SK-N-SH (cell line): Measurements from ENCODE around the gene EHD1. TPM values are rescaled to one million over a fixed set of nuclear protein-coding genes. Genes with fewer than 3 reads are reported as not detected.

ENCODE experiments used
- CTCF ChIA-PET: fragments of 300-600, 350-600 bp; formaldehyde crosslinking; extraction: SDS; loops from one replicate; lab custom pipeline; 2021; lab: Yijun Ruan, JAX
- POLR2A ChIA-PET: fragments of 350-600 bp; sonication (Branson Sonifier 250); formaldehyde crosslinking; extraction: SDS; loops from one replicate; lab custom pipeline; 2020; ENCODE audit warnings: antibody characterized with exemption, inconsistent platforms; lab: Yijun Ruan, JAX
- DNase-seq: peaks from one replicate; pipeline ENCODE4 v3.0.0; 2012
- H2AFZ ChIP-seq: fragments of 200-600 bp; sonication (generic); 2 replicates; pipeline ENCODE4 v1.8.1; 2016; ENCODE audit warnings: antibody characterized with exemption, mild to moderate bottlenecking, low read depth
- H3F3A ChIP-seq: fragments of 200-600 bp; sonication (generic); replicated peaks from 2 replicates; pipeline ENCODE3; 2016; ENCODE audit warnings: antibody characterized with exemption, mild to moderate bottlenecking; ENCODE audit not compliant: insufficient read depth
- H3K27ac ChIP-seq, 2 experiments: fragments of 200-500 bp in 1 of 2; fragments of 200-600 bp in 1 of 2; sonication (Bioruptor generic) in 1 of 2; sonication (generic), shearing (Covaris generic) in 1 of 2; 2 replicates each; pipeline versions ENCODE4 v1.5.1 to v1.6.1; 2014 to 2016; ENCODE audit warnings: low read depth in 2 of 2, inconsistent platforms in 1 of 2, low read length in 1 of 2, mild to moderate bottlenecking in 1 of 2, mixed read lengths in 1 of 2
- H3K27me3 ChIP-seq: fragments of 200-600 bp; sonication (generic), shearing (Covaris generic); 2 replicates; pipeline ENCODE4 v1.6.1; 2016; ENCODE audit warnings: mixed run types; ENCODE audit not compliant: insufficient read depth
- H3K36me3 ChIP-seq, 2 experiments: fragments of 200-500 bp in 1 of 2; fragments of 200-600 bp in 1 of 2; sonication (Bioruptor generic) in 1 of 2; sonication (generic) in 1 of 2; replicated peaks in 1 of 2; 2 replicates each; pipeline versions ENCODE3 to v1.5.1; 2014 to 2016; ENCODE audit warnings: low read length in 1 of 2, mild to moderate bottlenecking in 1 of 2; ENCODE audit not compliant: insufficient read depth in 2 of 2, control insufficient read depth in 1 of 2
- H3K4me1 ChIP-seq, 2 experiments: fragments of 200-500 bp in 1 of 2; fragments of 200-600 bp in 1 of 2; sonication (Bioruptor generic) in 1 of 2; sonication (generic), shearing (Covaris generic) in 1 of 2; 2 replicates each; pipeline versions ENCODE4 v1.5.1 to v1.6.1; 2014 to 2016; ENCODE audit warnings: low read depth in 1 of 2, low read length in 1 of 2, mixed run types in 1 of 2; ENCODE audit not compliant: insufficient read depth in 2 of 2, control insufficient read depth in 1 of 2
- H3K4me2 ChIP-seq: fragments of 200-600 bp; sonication (generic), shearing (Covaris generic); 2 replicates; pipeline ENCODE4 v1.6.1; 2017; ENCODE audit warnings: mixed run types
- H3K4me3 ChIP-seq, 2 experiments: fragments of 200-500 bp in 1 of 2; fragments of 200-600 bp in 1 of 2; sonication (Bioruptor generic) in 1 of 2; sonication (generic), shearing (Covaris generic) in 1 of 2; 2 replicates each; pipeline versions ENCODE4 v1.5.1 to v1.8.1; 2014 to 2016; ENCODE audit warnings: low read depth in 2 of 2, inconsistent platforms in 1 of 2, low read length in 1 of 2, mild to moderate bottlenecking in 1 of 2, mixed read lengths in 1 of 2, moderate library complexity in 1 of 2
- H3K79me2 ChIP-seq: fragments of 200-600 bp; sonication (generic); 2 replicates; pipeline ENCODE4 v1.8.1; 2017; ENCODE audit warnings: mild to moderate bottlenecking; ENCODE audit not compliant: insufficient read depth
- H3K9ac ChIP-seq: fragments of 200-600 bp; sonication (generic); 2 replicates; pipeline ENCODE4 v1.6.1; 2017; ENCODE audit warnings: mixed run types
- H3K9me2 ChIP-seq: fragments of 200-600 bp; sonication (generic); 2 replicates; pipeline ENCODE4 v1.6.1; 2017; ENCODE audit warnings: mixed run types
- H3K9me3 ChIP-seq: fragments of 200-600 bp; sonication (generic); 2 replicates; pipeline ENCODE4 v1.6.1; 2017; ENCODE audit warnings: mixed run types, mild to moderate bottlenecking, moderate library complexity
- H4K20me1 ChIP-seq: fragments of 200-600 bp; sonication (generic); 2 replicates; pipeline ENCODE4 v1.6.1; 2017; ENCODE audit warnings: mild to moderate bottlenecking, mixed run types; ENCODE audit not compliant: insufficient read depth
- CHD2 ChIP-seq: fragments of 150-350 bp; IDR thresholded peaks from 2 replicates; pipeline ENCODE4 v1.6.1; 2018; ENCODE audit warnings: low read length; ENCODE audit not compliant: partially characterized antibody
- EP300 ChIP-seq, 2 experiments: IDR thresholded peaks; 2 replicates each; pipeline versions ENCODE4 v1.4.0 to v1.6.1; 2012; ENCODE audit warnings: borderline replicate concordance in 1 of 2, low read depth in 1 of 2, low read length in 1 of 2
- FOSL2 ChIP-seq: IDR thresholded peaks from 2 replicates; pipeline ENCODE4 v1.4.0; 2012; ENCODE audit warnings: low read depth, mild to moderate bottlenecking, moderate library complexity, borderline replicate concordance
- FOXJ3 ChIP-seq: sonication (generic); formaldehyde crosslinking; IDR thresholded peaks from 2 replicates; pipeline ENCODE4 v1.5.1; 2020; ENCODE audit warnings: mild to moderate bottlenecking, missing genetic modification reagents
- GABPA ChIP-seq: IDR thresholded peaks from 2 replicates; pipeline ENCODE4 v1.4.0; 2012; ENCODE audit warnings: low read depth, mild to moderate bottlenecking
- GATA2 ChIP-seq: sonication (generic); formaldehyde crosslinking; IDR thresholded peaks from 2 replicates; pipeline ENCODE4 v1.5.0; 2020; ENCODE audit warnings: mild to moderate bottlenecking, missing genetic modification reagents
- NFIC ChIP-seq: IDR thresholded peaks from 2 replicates; pipeline ENCODE4 v1.4.0; 2012; ENCODE audit warnings: borderline replicate concordance
- NRF1 ChIP-seq: IDR thresholded peaks from 2 replicates; pipeline ENCODE4 v1.6.1; 2012; ENCODE audit warnings: low read depth, mild to moderate bottlenecking, low read length
- RAD21 ChIP-seq: IDR thresholded peaks from 2 replicates; pipeline ENCODE4 v1.6.1; 2012; ENCODE audit warnings: mild to moderate bottlenecking, low read length
- RXRA ChIP-seq: IDR thresholded peaks from 2 replicates; pipeline ENCODE4 v1.4.0; 2012; ENCODE audit warnings: low read depth, mild to moderate bottlenecking, borderline replicate concordance
- TAF1 ChIP-seq: IDR thresholded peaks from 2 replicates; pipeline ENCODE4 v1.6.1; 2012; ENCODE audit warnings: low read depth, mild to moderate bottlenecking, low read length, moderate library complexity, borderline replicate concordance
- TCF12 ChIP-seq: IDR thresholded peaks from 2 replicates; pipeline ENCODE4 v1.4.0; 2012
- YY1 ChIP-seq: IDR thresholded peaks from 2 replicates; pipeline ENCODE4 v1.4.0; 2012; ENCODE audit warnings: low read depth, mild to moderate bottlenecking
- ZBTB33 ChIP-seq: IDR thresholded peaks from 2 replicates; pipeline ENCODE4 v1.4.0; 2012; ENCODE audit warnings: low read depth, borderline replicate concordance
- WGBS: methylation state at CpG from one replicate; pipeline ENCODE4 v1.1.6; 2017; ENCODE audit warnings: low lambda C conversion rate; 5-methylcytosine and 5-hydroxymethylcytosine counted together
- polyA plus RNA-seq, 3 experiments: library from polyadenylated mRNA; depleted of rRNA; stranded (reverse); fragments of >200 nt; gene quantifications; 2 replicates each; pipeline ENCODE4 v1.2.3, GENCODE V29; 2012
- TF ChIP-seq, protein P1 (sequence below): fragments of 150-350 bp; IDR thresholded peaks from 2 replicates; pipeline ENCODE4 v1.6.1; 2017; ENCODE audit warnings: antibody characterized with exemption, low read length, low read depth, borderline replicate concordance
- TF ChIP-seq, protein P2 (sequence below): IDR thresholded peaks from 2 replicates; pipeline ENCODE4; 2012

The EHD1 gene
- polyA plus RNA-seq, 1 of the 3 experiments (the other 2 are of a cell fraction) = 93.3 TPM

GRCh38 chr11:64861227-64861975, 17.0 kb downstream of the EHD1 start:
- no peak for TF ChIP-seq GATA2 (CRISPR knock-in tag)
- TF ChIP-seq, protein P1, sequence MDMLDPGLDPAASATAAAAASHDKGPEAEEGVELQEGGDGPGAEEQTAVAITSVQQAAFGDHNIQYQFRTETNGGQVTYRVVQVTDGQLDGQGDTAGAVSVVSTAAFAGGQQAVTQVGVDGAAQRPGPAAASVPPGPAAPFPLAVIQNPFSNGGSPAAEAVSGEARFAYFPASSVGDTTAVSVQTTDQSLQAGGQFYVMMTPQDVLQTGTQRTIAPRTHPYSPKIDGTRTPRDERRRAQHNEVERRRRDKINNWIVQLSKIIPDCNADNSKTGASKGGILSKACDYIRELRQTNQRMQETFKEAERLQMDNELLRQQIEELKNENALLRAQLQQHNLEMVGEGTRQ = no peak
- no peak for TF ChIP-seq NRF1
- no peak for TF ChIP-seq FOXJ3 (CRISPR knock-in tag)
- no peak for TF ChIP-seq YY1
- TF ChIP-seq, protein P2, sequence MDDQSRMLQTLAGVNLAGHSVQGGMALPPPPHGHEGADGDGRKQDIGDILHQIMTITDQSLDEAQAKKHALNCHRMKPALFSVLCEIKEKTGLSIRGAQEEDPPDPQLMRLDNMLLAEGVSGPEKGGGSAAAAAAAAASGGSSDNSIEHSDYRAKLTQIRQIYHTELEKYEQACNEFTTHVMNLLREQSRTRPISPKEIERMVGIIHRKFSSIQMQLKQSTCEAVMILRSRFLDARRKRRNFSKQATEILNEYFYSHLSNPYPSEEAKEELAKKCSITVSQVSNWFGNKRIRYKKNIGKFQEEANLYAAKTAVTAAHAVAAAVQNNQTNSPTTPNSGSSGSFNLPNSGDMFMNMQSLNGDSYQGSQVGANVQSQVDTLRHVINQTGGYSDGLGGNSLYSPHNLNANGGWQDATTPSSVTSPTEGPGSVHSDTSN = no peak
- TF ChIP-seq NFIC = no peak
- TF ChIP-seq TAF1 = no peak
- no peak for TF ChIP-seq CHD2
- no peak for TF ChIP-seq GABPA
- TF ChIP-seq EP300 (IDR thresholded peaks at IDR 0.05; ENCODE audit: borderline replicate concordance in 1 of 2, low read depth in 1 of 2, low read length in 1 of 2) = no peak
- TF ChIP-seq FOSL2 = no peak
- no peak for TF ChIP-seq TCF12
- TF ChIP-seq ZBTB33 = no peak
- TF ChIP-seq RXRA = no peak
- TF ChIP-seq RAD21 = no peak
- Histone ChIP-seq H3F3A (peaks cover 12% of the 10 kb centered on the region), H3K9ac (no peak overlapping the region), H3K4me2 (no peak overlapping the region), H3K4me3 (no peak overlapping the region), H3K4me1 (peaks cover 7 to 10% of the 10 kb centered on the region in 2 experiments; a peak in 2 of 4 replicates), H3K9me2 (no peaks in the 10 kb centered on the region), H3K27ac (no peak overlapping the region), H3K36me3 (peaks cover 3 to 16% of the 10 kb centered on the region in 2 experiments), H3K79me2 (peaks cover 80% of the 10 kb centered on the region), H4K20me1 (peaks cover 49% of the 10 kb centered on the region), H3K9me3 (no peaks in the 10 kb centered on the region), H3K27me3 (no peaks in the 10 kb centered on the region), H2AFZ (no peak overlapping the region)
- POLR2A ChIA-PET = no interaction called here
- no peak for DNase-seq
- CTCF ChIA-PET = interaction anchor here (1.6 to 5.3 kb wide), 3 partner anchors 12 to 33 kb away, joined by 9 to 40 read pairs (median 17); no protein-coding TSS in a partner anchor
- 93% methylated on average over 6 of the region's 6 CpGs for WGBS
